ENCODE data around the gene AGXT.
A peak's percentile ranks its signal among the peaks of the same experiment; 100 is the strongest.

The AGXT gene

DNA sequence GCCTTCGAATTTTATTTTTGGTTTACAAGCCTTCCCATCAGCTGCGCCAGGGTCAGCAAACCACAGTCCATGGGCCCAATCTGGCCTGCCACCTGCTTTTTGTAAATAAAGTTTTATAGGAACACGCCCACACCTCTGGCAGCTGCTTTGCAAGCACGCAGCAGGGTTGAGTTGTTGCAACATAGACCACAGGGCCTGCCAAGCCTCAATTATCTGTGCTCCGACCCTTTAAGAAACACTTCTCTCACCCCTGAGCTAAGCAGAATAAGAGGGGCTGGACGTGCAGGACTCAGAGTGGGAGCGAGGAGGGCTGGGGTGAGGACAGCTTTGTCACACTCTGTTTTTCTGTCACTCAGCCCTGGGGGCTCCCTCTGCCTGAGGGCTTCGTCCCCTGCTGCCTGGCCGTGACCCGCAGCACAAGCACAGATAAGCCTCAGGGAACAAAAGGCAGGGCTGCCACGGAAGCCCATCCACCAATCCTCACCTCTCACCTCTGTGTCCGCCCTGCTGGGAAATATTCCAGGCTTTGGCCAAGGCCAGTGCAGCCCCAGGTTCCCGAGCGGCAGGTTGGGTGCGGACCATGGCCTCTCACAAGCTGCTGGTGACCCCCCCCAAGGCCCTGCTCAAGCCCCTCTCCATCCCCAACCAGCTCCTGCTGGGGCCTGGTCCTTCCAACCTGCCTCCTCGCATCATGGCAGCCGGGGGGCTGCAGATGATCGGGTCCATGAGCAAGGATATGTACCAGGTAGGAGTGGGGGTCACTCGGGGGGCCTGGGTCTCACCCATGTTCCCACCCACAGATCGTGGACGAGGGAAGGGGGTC lies at the start of gene AGXT:
Gene AGXT (plus strand): TSS at position 539 of the 823 bp plus-strand sequence. CDS start 42 bp downstream, at position 581.
- peak within 1 kb of the TSS; percentile 32 for H3K27ac ChIP-seq

GRCh38 chr2:240819126-240819857 lies 49.3 kb upstream of the AGXT start:
- peak overlapping the region; percentile 50 for H3K27ac ChIP-seq
- no peak for TF ChIP-seq CTCF (conservative IDR thresholded peaks at IDR 0.05)
- no peak for TF ChIP-seq ZFX (IDR thresholded peaks at IDR 0.05)

More for the DNA sequence above, at the start of gene AGXT:
- TF ChIP-seq ZFX (IDR thresholded peaks at IDR 0.05) (no peak), CTCF (conservative IDR thresholded peaks at IDR 0.05) (no peak)

DNA sequence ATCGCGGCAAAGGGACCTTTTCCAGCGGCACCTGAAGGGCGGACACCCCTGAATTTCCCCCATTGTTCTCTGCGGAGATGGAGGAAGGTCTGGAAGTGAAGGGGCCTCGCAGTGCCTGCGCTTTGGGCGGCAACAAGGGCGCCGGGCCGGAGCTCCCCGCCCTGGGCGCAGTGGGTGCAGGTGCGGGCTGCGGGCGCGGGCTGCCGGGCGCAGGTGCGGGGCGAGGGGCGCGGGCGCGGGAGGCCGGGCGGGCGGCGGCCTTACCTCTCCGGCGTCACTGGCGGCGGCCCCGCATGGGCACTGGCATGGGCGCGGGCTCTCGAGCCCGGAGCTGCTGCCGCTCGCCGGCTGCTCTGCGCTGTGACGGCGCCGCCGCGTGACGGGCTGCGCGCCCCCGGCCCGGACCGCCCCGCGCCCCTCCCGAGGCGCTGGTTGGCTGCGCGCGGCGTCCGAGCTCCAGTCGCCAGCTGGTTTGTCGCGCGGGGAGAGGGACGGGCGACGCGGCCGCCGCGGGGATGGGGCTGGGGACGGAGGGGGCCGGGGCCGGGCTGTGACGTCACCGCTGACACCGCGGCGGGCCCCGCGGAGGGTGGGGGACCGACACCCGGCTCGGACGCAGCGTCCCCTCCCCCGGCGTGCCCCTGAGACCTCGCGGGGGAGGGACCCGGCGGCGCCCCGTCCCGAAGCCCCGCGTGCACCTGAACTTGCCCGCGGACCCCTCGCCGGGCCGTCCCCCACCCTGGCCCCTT lies 48.6 kb upstream of the AGXT start, which contains the start of gene KIF1A:
Gene KIF1A (minus strand): TSS at position 362 of the 749 bp plus-strand sequence. CDS start 22,467 bp downstream, outside the sequence.
- H3K27ac ChIP-seq, result peak within 1 kb of the TSS; percentile 50
- TF ChIP-seq ZFX (IDR thresholded peaks at IDR 0.05), result peak; percentile 46; the same call in 1 of the 2 replicates
- TF ChIP-seq CTCF (conservative IDR thresholded peaks at IDR 0.05), result no peak

GRCh38 chr2:240820607-240821428 lies 47.8 kb upstream of the AGXT start:
- H3K27ac ChIP-seq, result no peak overlapping the region; the same call in 1 of the 2 replicates
- TF ChIP-seq CTCF (conservative IDR thresholded peaks at IDR 0.05) (no peak), ZFX (IDR thresholded peaks at IDR 0.05) (no peak)

DNA sequence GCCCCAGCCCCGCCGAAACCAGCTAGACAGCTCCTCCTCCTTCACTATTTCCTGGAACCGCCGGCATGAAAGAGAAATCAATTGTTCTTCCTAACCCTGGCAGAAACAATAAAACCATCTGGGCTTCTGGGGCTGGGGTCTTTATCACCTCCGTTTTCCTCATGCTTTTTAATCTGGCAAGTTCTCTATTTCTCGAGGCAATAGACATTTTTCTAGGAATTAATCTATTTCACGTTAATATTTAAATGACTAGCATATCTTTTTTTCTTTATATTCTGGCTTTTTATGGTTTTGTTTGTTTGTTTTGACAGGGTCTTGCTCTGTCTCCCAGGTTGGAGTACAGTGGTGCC lies 47.2 kb upstream of the AGXT start:
- TF ChIP-seq ZFX (IDR thresholded peaks at IDR 0.05), result no peak
- no peak for TF ChIP-seq CTCF (conservative IDR thresholded peaks at IDR 0.05)
- H3K27ac ChIP-seq, result no peak overlapping the region

GRCh38 chr2:240822280-240822847 lies 46.3 kb upstream of the AGXT start:
- H3K27ac ChIP-seq, result no peak overlapping the region
- TF ChIP-seq CTCF (conservative IDR thresholded peaks at IDR 0.05) (no peak), ZFX (IDR thresholded peaks at IDR 0.05) (no peak)

Data from C4-2B (cell line).